ENCODE results near the gene ADRA2C.
"Not testable (repeated sequence)": the region's sequence is repeated elsewhere in the genome, so short reads cannot be mapped to it uniquely, and the experiment has no call there.

Gene ADRA2C

DNA sequence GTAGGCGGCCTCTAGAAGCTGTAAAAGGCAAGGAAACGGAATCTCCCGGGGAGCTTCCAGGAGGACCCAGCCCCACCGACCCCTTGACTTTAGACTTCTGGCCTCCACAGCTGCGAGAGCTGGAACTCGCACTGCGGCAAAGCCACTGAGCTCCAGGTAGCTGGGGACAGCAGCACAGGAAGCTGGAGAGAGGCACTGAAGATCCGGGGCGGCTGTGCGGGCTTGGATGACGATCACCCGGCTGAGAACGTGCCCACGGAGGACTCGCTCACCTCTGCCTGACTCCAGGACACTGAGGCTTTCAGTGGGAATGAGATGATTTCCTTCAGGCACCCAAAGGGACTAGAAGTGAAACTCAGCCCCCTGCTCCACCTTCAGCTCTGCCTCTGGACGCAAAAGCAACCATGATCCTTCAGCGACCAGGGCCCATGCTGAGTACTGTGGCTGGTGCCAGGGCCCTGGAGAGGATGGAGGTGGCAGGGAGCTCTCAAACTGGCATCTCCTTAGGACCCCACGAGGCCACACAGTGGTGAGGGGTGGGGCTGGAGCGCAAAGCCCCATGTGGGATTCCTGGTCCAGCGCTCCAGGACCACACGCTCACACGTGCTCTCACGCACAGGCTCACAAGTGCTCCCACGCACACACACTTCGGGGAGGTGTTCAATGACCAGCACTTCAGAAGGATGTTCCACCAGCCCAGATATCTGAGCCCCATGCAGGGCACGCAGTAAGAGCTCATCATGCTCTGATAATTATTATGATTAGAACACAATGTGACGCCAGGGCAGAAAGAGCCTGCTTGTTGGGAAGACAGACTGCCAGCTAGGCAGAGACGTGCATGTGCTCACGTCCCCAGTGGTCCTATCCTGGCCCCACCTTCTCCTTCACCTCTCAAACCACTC is 47.2 kb downstream of the ADRA2C start:
- no peak for DNase-seq

DNA sequence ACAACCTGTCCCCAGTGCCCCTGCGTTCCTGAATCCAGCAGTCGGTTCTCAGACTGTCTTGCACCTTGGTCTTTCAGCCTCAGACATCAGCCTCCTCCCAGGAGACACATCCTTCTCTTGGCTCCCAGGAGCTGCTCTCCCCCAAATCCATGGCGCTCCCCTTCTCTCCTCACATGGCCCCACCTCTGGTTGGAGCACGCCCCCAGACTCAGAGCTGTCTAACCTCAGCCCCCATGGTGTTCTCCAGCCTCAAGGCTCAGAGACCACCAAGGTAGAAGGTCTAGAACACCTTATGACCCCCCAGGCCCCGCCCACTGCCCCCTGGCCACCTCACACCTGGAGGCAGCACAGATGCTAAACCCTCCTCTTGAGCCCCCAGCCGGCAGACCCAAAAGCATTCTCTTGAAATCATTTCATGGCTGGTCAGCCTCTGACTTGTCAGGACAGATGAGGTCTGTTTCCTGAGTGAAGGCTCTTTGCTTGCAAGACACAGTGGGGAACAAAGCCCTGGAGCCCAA is 47.9 kb downstream of the ADRA2C start:
- DNase-seq: no peak

DNA sequence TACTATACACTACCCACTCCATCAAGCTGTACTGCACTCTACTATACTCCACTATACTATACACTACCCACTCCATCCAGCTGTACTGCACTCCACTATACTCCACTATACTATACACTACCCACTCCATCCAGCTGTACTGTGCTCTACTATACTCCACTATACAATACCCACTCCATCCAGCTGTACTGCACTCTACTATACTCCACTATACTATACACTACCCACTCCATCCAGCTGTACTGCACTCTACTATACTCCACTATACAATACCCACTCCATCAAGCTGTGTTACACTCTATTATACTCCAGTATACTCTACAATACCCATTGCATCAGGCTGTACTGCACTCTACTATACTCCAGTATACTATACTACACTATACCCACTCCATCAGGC is 48.7 kb downstream of the ADRA2C start:
- not testable (repeated sequence) for DNase-seq

DNA sequence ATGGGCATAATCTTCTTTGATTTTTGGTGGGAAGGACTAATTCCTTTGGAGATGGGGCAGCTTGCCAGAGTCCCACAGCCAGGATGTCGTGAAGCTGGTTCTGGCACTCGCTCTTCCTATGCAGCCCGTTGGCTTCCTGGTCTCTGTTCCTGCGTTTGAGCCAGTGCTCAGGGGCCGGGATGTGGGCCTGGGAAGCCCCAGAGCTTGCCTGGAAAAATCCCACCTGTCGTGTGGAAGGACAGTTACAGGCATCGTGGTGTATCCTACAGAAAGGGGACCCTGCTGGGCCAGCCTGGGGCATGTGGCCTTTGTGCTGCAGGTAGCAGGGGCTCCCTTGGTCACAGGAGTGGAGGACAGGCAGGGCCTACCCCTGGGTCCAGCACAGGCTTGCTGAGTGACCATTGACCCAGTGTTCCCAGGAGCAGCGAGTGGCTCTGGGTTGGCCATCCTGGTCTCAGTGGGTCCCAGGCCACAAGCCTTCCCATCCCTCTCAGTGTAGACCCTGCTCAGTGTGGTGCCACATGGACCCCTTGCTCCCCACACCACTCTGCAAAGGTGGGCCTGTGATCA is 50.2 kb downstream of the ADRA2C start:
- no peak for DNase-seq

DNA sequence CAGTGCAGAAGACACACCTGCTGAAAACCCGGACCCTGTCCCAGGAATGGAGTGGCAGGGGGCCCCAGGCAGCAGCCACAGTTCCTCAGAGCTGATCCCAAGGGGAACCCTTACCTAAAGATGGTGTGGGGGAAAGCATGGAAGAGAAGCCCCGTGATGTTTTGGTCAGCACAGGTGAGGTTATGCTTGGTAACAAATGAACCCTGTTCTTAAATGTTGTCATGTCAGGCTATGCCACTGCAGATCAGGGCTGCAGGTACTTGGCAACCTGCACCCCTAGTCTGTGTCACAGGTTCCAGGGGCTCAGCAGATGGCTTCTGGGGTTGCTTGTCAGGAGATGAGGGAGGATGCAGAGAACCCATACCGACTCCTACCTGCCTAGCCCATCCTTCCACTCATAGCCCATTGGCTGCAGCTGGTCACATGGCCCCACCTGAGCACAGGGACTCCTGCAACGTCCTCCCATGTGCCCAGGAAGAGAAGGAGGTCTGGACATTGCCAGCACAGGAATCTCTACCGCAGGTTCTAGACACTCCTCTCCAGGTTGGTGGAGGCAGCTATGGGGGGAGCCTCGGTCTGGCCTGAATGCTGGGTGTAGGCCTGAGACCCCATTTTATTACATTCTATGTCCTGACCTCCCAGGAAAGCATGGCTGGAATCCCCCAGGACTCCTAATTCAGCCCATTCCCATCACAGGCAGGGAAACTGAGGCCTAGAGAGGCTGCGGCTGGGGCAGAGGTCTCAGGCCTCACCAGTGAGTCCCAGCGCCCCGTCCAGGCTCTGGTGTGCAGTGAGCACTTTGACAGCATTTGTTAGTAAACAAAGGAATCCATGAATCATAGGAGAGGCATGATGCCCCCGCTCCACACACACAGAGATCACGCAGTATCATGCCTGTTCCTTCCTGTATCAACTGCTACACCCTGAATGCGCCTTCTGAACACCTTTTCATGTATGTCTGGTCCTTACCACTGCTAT is 51.1 kb downstream of the ADRA2C start:
- no peak for DNase-seq

All from suppressor macrophage (primary cell).